ENCODE measurements around the gene EIF2S1.

EIF2S1 gene

DNA sequence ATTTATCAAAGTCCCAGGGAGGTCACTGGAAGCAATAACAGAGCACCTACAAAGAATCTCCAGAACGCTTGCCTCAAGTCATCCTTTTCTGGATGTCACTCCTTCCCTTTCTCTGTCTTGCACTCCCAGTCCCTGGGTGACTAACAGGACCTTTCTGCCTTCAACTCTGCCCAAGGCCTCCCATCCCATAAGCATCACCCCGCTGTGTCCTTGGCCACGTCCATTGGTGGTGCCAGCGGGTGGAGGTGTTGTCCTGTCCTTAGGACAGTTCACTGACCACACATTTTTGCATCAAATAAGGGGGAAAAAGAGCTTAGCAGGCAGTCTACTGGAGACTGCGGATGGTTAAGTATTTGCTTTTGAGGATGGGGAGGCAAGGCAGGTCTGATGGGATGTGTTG, 75.5 kb downstream of the EIF2S1 start:
- DNase-seq (ENCODE audit: low read depth in 2 of 2) = no peak
